Measurements from ENCODE around the gene RNF214. TPM values are rescaled to one million over a fixed set of nuclear protein-coding genes. Genes with fewer than 3 reads are reported as not detected.

Gene RNF214
- total RNA-seq, 2 donors from 2014 or later: 46.4 to 51.1 TPM

DNA sequence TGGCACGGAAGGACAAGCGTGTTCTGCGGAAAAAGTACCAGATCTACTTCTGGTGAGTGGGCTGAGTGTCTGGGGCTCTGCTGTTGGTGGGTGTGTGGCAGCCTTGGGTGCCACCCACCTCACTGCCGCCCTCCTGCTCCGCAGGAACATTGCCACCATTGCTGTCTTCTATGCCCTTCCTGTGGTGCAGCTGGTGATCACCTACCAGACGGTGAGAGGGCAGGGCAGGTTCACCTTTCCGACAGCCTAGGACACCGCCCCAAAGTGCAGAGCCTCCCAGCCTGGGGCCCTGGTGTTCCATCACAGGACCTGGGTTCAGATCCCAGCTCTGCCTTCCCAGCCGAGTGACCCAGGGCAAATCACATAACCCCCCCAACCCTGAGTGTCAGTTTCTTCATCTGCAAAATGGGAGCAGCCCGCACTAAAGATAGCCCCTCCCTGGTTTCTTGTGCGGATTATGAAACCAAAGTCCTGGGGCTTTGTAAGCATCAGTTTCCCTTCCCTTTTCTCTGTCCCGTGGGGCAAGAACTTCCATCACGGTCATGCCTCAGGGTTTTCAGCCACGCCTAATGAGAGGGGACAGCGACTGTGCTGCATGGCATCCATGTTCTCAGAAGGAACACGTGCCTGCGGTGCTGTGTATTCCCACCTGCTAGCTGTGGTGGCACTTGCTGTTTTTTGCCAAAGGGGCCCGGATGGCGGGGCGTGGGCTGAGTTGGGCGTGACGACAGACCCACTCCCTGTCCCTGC, 43.1 kb upstream of the RNF214 start:
- no peaks in the 10 kb centered on the region for H3K9me3 Mint-ChIP-seq
- WGBS, 2 experiments (ENCODE audit: insufficient coverage in 1 of 2, insufficient read length in 1 of 2): 94 to 97% methylated on average over 21 to 22 of the region's 22 CpGs
- H3K4me3 ChIP-seq (ENCODE audit: low read length): no peak overlapping the region
- TF ChIP-seq, protein P1, sequence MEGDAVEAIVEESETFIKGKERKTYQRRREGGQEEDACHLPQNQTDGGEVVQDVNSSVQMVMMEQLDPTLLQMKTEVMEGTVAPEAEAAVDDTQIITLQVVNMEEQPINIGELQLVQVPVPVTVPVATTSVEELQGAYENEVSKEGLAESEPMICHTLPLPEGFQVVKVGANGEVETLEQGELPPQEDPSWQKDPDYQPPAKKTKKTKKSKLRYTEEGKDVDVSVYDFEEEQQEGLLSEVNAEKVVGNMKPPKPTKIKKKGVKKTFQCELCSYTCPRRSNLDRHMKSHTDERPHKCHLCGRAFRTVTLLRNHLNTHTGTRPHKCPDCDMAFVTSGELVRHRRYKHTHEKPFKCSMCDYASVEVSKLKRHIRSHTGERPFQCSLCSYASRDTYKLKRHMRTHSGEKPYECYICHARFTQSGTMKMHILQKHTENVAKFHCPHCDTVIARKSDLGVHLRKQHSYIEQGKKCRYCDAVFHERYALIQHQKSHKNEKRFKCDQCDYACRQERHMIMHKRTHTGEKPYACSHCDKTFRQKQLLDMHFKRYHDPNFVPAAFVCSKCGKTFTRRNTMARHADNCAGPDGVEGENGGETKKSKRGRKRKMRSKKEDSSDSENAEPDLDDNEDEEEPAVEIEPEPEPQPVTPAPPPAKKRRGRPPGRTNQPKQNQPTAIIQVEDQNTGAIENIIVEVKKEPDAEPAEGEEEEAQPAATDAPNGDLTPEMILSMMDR (conservative IDR thresholded peaks at IDR 0.05): no peak
- no peak overlapping the region for H3K27ac ChIP-seq (ENCODE audit: low read depth, low read length)
- no peak overlapping the region for H3K4me3 Mint-ChIP-seq
- peaks cover 12% of the 10 kb centered on the region for H3K36me3 ChIP-seq (ENCODE audit: control insufficient read depth, insufficient read depth, low read length)
- H3K27me3 ChIP-seq (ENCODE audit: control insufficient read depth, insufficient read depth, low read length, poor library complexity, severe bottlenecking): no peaks in the 10 kb centered on the region
- H3K36me3 Mint-ChIP-seq (ENCODE audit: low read depth): peaks cover 26% of the 10 kb centered on the region
- no peaks in the 10 kb centered on the region for H3K4me1 Mint-ChIP-seq
- DNase-seq: peak; percentile 32
- no peaks in the 10 kb centered on the region for H3K4me1 ChIP-seq (ENCODE audit: control insufficient read depth, insufficient read depth, low read length)
- H3K9me3 ChIP-seq (ENCODE audit: control insufficient read depth, low read length): no peaks in the 10 kb centered on the region
- no peak overlapping the region for H3K27ac Mint-ChIP-seq
- H3K9ac ChIP-seq (ENCODE audit: extremely low read depth, low read length, poor library complexity, severe bottlenecking): no peak overlapping the region
- H3K27me3 Mint-ChIP-seq (ENCODE audit: insufficient read depth): no peaks in the 10 kb centered on the region

DNA sequence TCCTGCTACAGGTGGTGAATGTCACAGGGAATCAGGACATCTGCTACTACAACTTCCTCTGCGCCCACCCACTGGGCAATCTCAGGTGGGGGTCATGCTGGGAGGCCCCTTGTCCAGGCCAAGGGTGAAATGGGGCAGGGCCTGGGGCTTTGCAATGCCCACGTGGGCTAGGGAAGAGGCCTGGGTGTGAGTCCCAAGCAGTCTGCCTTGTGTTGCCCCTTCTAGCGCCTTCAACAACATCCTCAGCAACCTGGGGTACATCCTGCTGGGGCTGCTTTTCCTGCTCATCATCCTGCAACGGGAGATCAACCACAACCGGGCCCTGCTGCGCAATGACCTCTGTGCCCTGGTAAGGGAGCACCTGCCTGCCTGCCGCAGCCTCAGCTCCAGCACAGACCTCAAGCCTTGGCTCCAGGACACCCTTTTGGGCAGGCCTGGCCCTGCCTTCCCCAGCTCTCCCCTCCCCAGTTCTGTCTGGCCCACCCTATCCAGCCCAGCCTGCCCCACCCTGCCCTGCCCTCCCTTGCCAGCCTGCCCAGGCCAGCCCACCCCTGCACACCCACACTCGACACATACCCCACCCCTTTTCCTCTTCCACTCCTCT, 42.4 kb upstream of the RNF214 start:
- Mint-ChIP-seq H3K4me3 (no peak overlapping the region), H3K36me3 (ENCODE audit: low read depth) (peaks cover 27% of the 10 kb centered on the region), H3K9me3 (no peaks in the 10 kb centered on the region), H3K27ac (no peak overlapping the region), H3K27me3 (ENCODE audit: insufficient read depth) (no peaks in the 10 kb centered on the region), H3K4me1 (no peaks in the 10 kb centered on the region)
- peaks cover 10% of the 10 kb centered on the region for H3K36me3 ChIP-seq (ENCODE audit: control insufficient read depth, insufficient read depth, low read length)
- no peak overlapping the region for H3K9ac ChIP-seq (ENCODE audit: extremely low read depth, low read length, poor library complexity, severe bottlenecking)
- H3K4me3 ChIP-seq (ENCODE audit: low read length): no peak overlapping the region
- no peaks in the 10 kb centered on the region for H3K4me1 ChIP-seq (ENCODE audit: control insufficient read depth, insufficient read depth, low read length)
- DNase-seq: peak; percentile 43
- H3K27me3 ChIP-seq (ENCODE audit: control insufficient read depth, insufficient read depth, low read length, poor library complexity, severe bottlenecking): no peaks in the 10 kb centered on the region
- TF ChIP-seq, protein P1 (conservative IDR thresholded peaks at IDR 0.05): no peak
- H3K27ac ChIP-seq (ENCODE audit: low read depth, low read length): no peak overlapping the region
- H3K9me3 ChIP-seq (ENCODE audit: control insufficient read depth, low read length): no peaks in the 10 kb centered on the region
- WGBS, 2 experiments (ENCODE audit: insufficient coverage in 1 of 2, insufficient read length in 1 of 2): 92 to 95% methylated on average over 7 to 8 of the region's 8 CpGs

DNA sequence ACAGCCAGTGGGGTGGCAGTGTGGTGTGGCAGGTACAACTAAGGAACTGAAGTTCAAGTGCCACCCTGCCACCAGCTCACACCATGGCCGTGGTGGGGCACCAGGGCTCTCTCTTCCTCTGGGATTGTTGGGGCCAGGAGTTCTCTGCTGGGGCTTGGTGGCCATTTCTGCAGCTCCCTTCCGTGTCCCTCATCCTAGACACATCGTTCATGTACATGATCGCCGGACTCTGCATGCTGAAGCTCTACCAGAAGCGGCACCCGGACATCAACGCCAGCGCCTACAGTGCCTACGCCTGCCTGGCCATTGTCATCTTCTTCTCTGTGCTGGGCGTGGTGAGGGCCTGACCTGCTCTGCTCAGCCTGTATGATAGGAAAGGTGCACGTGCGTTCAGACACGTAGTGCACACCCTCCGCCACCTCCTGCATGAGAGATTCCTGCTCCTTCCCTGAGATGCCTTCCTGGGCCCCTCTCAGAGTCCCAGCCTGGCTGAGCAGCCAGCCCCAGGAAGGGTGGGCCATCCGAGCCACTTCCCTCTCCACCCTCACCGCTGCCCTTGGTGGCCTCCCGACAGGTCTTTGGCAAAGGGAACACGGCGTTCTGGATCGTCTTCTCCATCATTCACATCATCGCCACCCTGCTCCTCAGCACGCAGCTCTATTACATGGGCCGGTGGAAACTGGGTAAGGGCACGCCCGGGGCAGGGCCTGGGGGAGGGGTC, 40.6 kb upstream of the RNF214 start:
- Histone ChIP-seq H3K27ac (ENCODE audit: low read depth, low read length) (no peak overlapping the region), H3K36me3 (ENCODE audit: control insufficient read depth, insufficient read depth, low read length) (peaks cover 10% of the 10 kb centered on the region), H3K4me3 (ENCODE audit: low read length) (no peak overlapping the region), H3K27me3 (ENCODE audit: control insufficient read depth, insufficient read depth, low read length, poor library complexity, severe bottlenecking) (no peaks in the 10 kb centered on the region), H3K9ac (ENCODE audit: extremely low read depth, low read length, poor library complexity, severe bottlenecking) (no peak overlapping the region), H3K4me1 (ENCODE audit: control insufficient read depth, insufficient read depth, low read length) (no peaks in the 10 kb centered on the region), H3K9me3 (ENCODE audit: control insufficient read depth, low read length) (no peaks in the 10 kb centered on the region)
- Mint-ChIP-seq H3K4me1 (no peaks in the 10 kb centered on the region), H3K27me3 (ENCODE audit: insufficient read depth) (no peaks in the 10 kb centered on the region), H3K9me3 (no peaks in the 10 kb centered on the region), H3K36me3 (ENCODE audit: low read depth) (peaks cover 30% of the 10 kb centered on the region), H3K4me3 (no peak overlapping the region), H3K27ac (no peak overlapping the region)
- 95 to 98% methylated on average over 14 to 26 of the region's 26 CpGs for WGBS, 2 experiments (ENCODE audit: insufficient coverage in 1 of 2, insufficient read length in 1 of 2)
- TF ChIP-seq, protein P1 (conservative IDR thresholded peaks at IDR 0.05): no peak
- DNase-seq: peak; percentile 29
